GM18517 (cell line): ENCODE measurements around the gene RAB32.
"Not testable (repeated sequence)": the region's sequence is repeated elsewhere in the genome, so short reads cannot be mapped to it uniquely, and the experiment has no call there.

Experiments
- ATAC-seq: cut with Tn5 transposase; IDR thresholded peaks from one replicate; pipeline ENCODE4 v1.9.1; 2021; ENCODE audit warnings: mild to moderate bottlenecking, moderate library complexity; ENCODE audit not compliant: unreplicated experiment

The RAB32 gene

DNA sequence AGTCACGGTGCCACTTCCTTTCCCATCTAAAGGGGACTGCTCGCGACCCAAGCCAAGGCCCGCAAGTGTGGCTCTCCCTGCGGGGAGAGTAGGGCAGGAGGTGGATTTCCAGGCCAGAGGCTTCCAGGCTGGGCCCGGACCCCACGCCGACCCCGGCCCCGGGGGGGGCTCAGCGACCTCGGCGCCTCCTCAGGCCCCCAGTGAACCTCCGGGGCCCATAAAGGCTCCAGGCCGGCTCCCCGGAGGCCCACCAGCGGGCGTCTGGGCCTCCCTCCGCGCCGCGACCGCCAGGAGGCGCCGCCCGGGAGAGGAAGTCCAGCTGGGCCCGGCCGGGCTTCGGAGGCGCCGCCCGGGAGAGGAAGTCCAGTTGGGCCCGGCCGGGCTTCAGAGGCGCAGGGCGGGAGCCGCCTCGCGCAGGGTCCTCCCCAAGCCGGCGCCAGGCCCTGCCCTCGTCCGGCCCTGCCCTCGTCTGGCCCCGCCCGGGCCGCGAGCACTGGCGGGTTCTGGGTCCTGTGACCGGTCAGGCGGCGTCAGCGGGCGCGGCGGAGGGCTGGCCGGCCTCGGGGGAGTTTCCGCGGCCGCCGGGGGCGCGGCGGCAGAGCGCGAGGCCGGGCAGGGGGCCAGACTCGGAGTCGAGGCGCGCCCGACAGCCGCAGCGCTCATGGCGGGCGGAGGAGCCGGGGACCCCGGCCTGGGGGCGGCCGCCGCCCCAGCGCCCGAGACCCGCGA lies at the start of gene RAB32:
RAB32 (plus strand) TSS at position 623 of the 729 bp plus-strand sequence; CDS start at position 662, 39 bp downstream.
- peak; percentile 51 for ATAC-seq

GRCh38 chr6:146498309-146498708 lies 45.3 kb upstream of the RAB32 start:
- ATAC-seq = no peak

DNA sequence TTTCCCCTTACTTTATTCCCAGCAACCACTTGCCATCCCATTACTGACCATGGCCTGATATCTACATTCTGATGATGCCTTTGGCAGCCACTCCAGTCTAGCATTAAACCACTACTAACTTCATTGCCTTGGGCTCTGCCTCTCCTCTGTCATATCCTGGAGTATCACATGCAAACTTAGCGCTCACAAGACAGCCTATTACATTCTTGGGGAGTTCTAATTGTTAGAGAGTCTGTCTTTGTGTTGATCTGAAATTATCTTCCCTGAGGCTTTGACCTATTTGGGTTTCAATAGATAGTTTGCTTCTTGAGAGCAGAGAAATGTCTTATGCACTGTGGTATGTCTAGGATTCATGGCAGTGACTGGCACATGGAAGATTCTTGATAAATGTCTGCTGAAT lies 40.5 kb upstream of the RAB32 start:
- no peak for ATAC-seq

DNA sequence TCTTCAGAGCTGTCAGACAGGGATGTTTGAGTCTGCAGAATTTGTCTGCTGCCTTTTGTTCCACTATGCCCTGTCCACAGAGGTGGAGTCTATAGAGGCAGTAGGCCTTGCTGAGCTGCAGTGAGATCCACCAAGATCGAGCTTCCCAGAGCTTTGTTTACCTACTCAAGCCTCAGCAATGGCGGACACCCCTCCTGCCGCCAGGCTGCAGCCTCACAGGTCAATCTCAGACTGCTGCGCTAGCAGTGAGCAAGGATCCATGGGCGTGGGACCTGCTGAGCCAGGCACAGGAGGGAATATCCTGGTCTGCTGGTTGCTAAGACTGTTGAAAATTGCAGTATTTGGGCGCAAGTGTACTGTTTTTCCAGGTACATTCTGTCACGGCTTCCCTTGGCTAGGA lies 28.4 kb upstream of the RAB32 start:
- ATAC-seq = no peak

DNA sequence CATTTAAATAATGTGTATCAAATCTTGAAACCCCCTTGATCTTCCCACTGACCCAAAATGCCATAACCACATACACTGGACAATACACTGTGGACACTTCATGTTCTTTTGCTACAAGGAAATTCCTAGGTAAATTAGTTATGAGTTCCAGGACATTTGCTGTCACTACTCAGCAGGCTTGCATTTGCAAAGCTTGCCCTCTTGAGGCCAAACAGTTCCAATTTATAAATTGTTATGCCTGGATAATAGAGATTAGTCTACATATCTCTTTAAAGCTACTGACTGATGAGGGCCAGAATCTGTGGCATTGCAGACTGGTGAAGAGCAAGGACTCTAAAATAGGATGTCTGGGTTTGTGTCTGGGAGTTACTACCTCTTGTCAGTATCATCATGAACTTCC lies 17.4 kb upstream of the RAB32 start:
- no peak for ATAC-seq

- ATAC-seq = no peak
These were observed 10.9 kb upstream of the RAB32 start for GRCh38 chr6:146532702-146533101.

DNA sequence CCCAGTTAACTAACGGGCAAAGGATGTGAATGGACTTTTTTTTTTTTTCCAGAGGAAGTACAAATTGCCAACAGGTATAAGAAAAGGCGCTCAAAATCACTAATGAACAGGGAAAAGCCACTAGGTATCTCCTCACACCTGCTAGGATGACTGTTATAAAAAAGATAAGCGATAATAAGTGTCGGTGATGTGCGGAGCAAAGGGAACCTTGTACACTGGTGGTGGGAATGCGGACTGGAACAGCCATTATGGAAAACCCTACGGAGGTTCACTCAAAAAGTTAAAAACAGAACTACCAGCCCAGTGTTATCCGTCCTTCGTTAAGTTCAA lies 787 bp upstream of the RAB32 start:
- no peak for ATAC-seq

DNA sequence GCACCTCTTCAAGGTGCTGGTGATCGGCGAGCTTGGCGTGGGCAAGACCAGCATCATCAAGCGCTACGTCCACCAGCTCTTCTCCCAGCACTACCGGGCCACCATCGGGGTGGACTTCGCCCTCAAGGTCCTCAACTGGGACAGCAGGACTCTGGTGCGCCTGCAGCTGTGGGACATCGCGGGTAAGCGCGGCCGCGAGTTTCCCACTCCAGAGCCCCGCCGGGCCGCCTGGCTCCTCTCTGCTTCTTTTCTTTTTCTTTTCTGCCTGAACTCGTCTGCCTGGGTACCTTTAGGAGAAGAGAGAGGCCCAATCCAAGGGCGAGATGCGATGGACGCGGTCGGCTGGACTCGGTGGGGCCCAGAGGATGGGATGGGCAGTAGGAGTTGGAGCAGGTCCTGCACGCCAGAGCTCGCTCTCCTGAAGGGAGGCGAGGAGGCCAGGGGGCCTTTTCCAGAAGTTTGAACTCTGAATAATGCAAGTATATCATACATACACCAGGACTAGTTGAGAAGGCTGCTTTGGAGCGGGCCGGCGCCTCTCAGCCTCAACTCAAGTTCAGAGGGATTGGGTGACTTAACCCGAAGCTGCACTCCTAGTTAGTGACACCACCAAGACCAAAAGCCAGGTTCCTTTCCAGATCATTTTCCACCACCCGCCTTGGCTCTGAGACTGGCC lies 445 bp downstream of the RAB32 start:
- ATAC-seq = no peak

DNA sequence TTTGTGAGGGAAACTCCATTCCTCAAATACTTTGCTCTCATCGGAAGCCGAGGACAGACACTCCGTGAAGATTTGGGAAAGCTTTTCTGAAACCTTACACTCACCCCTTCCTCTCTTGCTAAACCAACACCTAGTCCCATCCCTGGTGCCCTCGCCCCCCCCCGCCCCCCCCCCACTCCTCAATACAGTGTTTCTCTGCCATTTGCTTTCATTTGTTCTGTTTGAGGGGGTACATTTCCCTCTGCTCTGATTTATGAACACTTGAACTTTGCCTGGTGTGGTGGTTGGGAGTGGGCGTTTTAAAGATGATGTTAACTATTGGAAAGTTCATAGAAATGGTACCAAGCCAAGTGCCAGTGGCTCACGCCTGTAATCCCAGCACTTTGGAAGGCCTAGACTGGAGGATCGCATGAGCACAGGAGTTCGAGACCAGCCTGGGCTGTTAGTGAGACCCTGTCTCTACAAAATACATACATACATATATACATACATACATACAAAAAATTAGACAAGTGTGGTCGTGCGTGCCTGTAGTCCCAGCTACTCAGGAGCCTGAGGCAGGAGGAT lies 1.1 kb downstream of the RAB32 start:
- ATAC-seq = no peak

DNA sequence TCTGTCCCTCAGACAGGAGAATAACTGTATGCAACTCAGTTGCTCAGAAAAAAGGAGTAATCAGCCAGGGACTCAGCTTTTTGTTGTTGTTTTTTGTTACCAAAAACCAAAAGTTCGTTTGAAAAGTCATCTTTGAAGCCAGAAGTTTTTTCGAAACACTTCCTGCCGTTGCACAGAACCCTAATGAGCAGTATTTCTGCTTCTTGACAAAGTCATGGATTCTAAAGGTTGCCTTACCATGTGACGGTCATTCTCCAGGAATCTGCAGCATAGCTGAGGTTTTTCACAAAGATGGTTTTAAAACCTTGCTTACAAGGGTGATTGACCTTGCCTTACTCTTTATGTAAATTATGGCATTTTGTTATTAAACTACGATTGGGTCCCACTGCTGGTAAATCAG lies 1.9 kb downstream of the RAB32 start:
- ATAC-seq = no peak

DNA sequence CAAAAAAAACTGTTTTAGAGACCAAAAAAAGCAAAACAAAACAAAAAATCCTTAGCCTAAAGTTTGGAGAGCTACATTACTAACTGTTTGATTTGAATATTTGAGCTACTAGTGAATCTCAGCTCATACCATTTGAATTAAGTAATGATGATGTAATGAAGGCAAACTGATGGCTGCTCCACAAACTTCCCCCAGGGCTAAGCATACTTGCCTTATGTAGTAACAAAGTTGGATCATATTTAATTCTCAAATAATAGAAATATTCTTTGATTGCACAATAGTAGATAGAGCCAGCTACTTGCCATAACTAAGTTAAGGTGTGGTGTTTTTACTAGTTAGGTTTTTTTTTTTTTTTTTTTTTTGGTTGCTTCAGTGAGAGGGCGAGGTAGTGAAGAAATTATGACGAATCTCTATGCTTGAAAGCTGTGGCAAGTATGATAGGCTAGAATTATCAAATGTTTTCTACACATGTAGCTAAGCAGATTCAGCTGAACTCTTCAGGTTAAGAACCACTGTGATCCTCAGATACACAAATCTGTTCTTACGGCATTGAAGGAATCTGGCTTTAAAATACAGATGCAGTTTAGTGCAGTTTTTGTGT lies 2.9 kb downstream of the RAB32 start:
- ATAC-seq = no peak

- ATAC-seq = no peak
These were observed 4.3 kb downstream of the RAB32 start for GRCh38 chr6:146547889-146548288.

DNA sequence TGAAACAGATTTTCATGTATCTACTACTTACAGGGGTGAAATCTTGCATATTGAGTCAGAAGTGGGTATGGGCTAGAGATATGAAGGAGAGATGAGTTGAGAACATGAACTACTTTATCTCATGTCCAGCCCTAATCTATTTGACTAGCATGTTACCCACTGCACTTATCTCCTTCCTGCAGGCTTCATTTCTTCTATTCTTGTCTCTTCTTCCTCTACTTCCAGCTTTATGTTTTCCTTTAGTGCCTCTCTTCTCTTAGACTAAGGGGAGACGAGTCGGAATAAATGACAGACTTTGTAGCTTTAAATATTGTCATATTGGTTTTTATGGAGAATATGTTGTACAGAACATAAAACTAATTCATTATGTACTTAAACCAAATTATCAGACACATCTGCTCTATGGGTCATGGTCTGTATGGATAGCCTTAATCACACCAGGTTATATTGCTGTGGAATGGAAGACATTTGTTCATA lies 5.3 kb downstream of the RAB32 start:
- ATAC-seq = no peak

- no peak for ATAC-seq
These were observed 7.3 kb downstream of the RAB32 start for GRCh38 chr6:146550911-146551310.

DNA sequence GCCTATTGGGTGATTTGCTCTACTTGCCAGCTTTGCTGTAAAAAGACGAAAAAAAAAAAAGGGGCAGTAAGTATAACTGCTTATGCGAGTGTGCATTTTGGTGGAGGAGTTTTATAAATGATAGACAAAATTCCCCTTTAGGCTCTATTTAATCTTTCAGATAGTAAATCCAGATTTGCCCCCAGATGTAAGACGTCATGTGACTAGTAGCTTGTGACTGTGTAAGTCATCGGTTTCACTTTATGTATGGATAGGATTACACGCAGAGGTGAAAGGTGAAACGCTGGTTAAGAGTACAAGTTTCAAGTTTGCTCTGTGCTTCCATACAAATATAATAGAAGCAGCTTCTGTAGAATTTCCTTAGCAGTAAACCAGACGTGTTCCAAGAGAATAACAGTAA lies 7.9 kb downstream of the RAB32 start:
- ATAC-seq = no peak

GRCh38 chr6:146553377-146554135 lies 9.9 kb downstream of the RAB32 start:
- no peak for ATAC-seq

DNA sequence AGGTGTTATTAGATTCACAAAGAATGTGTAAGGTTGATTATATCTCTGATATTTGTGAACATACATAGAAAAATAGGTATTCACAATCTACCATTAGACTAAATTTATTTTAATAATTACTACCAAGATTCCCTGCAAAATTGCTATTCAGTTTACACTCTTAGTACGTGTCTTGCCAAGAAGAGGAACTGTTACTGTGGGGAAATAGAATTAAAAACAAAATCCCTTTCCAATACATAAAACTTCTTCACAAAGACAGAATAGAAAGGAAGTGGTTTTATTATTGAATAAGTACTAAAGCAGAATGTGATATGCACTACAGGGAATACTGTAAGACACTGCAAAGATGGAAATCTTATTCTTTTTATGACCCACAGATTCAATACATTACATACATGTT lies 17.0 kb downstream of the RAB32 start:
- ATAC-seq = no peak

- ATAC-seq = not testable (repeated sequence)
These were observed 23.0 kb downstream of the RAB32 start for GRCh38 chr6:146566661-146567060.

GRCh38 chr6:146568619-146569018 lies 25.0 kb downstream of the RAB32 start:
- not testable (repeated sequence) for ATAC-seq

- no peak for ATAC-seq
These were observed 30.6 kb downstream of the RAB32 start for GRCh38 chr6:146574211-146574610.

DNA sequence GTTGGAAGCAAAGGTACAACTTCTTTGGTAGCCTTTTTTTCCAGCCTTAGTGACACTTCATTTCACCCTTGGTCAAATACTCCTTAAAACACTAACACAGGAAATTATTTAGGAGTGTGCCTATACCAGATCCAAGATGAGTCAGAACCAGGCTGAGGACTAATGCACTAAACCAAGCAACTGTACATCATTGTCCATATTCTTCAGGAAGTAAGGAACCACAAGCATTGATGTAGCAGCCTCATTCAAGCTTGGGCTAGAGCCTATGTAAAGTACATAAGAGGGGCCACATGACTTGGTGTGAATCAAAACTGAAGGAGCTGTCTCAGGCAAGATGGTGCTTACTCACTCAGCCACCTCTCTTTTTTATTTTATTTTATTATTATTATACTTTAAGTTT lies 34.4 kb downstream of the RAB32 start:
- ATAC-seq = no peak
